Umbilical cord (tissue), 2 donors: ENCODE measurements around the gene TIMP1. TPM values are rescaled to one million over a fixed set of nuclear protein-coding genes. Genes with fewer than 3 reads are reported as not detected.

Experiments
- DNase-seq: peaks from one replicate; pipeline ENCODE4 v3.0.0-alpha.2; 2015; ENCODE audit warnings: low spot score
- total RNA-seq: library from RNA; depleted of rRNA; stranded (reverse); fragments of >200 nt; gene quantifications from one replicate; pipeline ENCODE4 v1.2.3, GENCODE V29; 2014; ENCODE audit warnings: low replicate concordance; ENCODE audit not compliant: insufficient read depth

Gene TIMP1
- total RNA-seq, 1 donor from 2014 or later = 109 TPM

GRCh38 chrX:47573341-47574075 is 8.7 kb upstream of the TIMP1 start:
- peak; percentile 78 for DNase-seq

- peak; percentile 22 for DNase-seq
Observed at GRCh38 chrX:47574076-47574546, 8.1 kb upstream of the TIMP1 start.

DNA sequence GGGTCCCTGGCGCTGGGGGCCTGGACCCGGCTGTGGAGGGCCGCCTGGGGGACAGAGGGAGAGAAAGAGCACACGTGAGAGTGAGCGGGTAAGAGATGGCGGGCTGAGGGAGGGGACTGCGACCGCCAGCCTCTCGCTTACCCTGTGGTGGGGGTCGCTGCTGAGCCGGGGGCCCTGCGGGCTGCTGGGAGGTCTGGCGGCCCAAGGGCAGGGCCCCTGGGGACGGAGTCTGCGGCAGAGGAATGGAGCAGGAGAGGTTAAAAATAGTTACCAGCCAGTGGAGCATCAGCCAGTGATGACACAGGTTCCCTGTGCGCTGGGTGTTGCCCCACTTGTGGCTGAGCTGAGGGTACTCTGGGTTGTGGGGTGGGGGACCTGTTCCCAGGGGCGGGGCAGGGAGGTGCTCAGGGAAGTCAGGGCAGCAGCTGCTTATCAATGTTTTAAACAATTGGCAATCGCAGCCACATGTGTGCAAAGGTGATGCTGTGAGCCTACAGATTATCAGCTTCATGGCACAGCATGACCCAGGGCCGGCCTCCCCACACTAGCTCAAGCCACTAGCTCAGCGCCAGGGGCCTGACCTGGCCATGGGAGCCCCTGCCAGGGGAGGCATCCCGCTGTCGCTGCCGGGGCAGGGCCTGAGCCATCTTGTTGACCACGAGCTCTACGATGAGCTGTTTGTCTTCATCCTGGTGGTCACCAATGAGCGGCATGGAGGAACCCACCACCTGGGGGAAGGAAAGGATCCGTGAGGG is 7.5 kb upstream of the TIMP1 start:
- peak; percentile 34 for DNase-seq

DNA sequence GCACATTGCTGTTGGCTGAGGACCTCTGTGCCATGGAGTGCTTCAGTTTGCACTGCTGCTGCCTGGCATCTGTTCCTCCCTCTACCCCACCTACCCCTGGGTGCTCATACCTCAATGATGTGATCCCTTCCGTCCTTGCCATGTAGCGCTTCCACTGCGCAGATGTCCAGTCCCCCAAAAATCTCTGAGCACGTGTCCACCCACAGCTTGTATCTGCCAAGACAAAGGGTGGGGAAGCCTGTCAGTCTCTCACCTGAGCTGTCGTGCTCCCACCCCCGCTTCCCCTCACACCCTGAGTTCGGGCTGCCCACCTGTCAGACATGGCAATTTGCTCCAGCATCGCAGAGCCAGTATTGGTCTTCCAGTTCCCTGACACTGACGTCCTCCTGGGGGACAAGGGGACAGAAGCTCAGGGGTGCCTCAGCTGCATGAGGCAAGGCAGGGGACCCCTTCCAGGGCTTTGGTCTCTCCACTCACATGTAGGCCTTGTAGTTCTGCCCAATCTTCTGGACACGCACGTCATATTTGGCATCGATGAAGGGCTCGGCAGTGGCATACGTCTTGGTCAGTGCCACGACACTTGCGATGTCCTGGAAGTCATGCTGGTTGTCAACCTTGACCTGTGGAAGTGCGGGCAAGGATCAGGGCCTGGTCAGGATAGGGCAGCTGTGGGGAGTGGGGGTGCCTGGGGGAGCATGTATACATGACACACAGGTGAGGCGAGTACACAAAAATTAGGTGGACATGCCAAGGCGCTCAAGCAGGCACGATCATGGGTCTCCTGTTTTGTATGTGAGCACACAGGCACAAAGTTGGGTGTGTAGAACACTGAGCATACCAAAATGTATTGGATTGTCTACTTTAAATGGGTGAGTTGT is 6.0 kb upstream of the TIMP1 start:
- no peak for DNase-seq

DNA sequence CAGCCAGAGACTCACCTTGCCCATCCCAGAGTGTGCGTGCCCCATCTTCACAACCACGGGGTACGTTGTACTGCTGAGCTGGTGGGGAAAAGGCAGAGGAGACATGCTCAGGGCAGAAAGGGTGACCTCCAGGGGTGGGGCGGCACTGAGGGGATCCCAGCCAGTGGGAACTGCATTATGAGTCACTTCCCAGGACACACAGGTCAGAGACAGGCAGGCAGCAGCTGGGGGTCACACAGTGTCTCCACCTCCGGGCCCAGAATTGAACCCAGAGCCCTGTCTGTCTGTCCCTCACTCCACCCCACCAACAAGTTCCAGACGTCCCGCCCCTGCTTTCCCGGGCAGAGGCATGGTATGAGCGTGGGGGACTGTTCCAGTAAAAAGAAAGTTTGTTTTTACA is 4.8 kb upstream of the TIMP1 start:
- no peak for DNase-seq

DNA sequence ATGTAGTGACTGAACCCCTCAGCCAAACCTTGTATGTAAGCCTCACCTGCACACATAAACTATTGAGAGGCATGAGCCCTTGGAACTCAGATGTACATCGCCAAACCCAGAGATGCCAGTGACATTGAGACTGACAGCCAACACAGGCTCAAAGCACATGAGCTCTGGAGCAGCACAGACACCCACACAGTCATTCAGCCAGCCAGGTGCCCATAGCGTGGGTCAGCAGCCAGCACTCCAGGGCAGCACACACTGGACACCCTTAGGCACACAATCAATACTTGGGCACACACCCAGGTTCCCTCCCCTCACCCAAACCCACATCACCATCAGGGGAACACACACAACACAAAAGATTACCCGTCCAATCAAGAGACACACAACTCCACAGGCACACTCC is 4.3 kb upstream of the TIMP1 start:
- no peak for DNase-seq

GRCh38 chrX:47578692-47579091 is 3.5 kb upstream of the TIMP1 start:
- no peak for DNase-seq

GRCh38 chrX:47579537-47579936 is 2.7 kb upstream of the TIMP1 start:
- no peak for DNase-seq

- DNase-seq = no peak
Observed at GRCh38 chrX:47583240-47583861, 1.1 kb downstream of the TIMP1 start.

DNA sequence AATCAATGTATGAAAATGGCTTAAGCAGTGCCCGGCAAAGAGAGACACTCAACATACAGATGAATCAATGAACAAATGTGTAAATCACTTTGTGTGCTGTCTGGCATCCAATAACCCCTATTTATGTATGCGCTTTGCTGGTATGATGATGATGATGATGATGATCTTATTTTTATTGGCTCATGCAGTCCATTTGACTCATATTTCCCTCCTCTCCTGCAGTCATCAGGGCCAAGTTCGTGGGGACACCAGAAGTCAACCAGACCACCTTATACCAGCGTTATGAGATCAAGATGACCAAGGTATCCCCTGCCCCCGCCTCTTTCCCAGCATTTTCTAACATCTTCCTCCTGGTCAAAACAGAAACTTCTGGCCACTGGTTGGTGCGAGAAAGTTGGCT is 2.5 kb downstream of the TIMP1 start:
- no peak for DNase-seq

DNA sequence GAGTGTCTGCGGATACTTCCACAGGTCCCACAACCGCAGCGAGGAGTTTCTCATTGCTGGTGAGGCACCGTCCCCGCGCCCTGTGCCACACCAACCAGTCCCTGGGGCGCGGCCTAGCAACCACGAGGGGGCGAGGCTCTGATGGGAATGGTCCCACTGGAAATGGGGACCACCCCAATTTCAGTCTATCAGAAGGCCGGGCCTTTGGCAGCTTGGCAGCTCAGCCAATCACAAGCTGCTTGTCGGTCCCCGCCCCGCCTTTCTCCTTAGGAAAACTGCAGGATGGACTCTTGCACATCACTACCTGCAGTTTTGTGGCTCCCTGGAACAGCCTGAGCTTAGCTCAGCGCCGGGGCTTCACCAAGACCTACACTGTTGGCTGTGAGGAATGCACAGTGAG is 3.0 kb downstream of the TIMP1 start:
- DNase-seq = no peak

DNA sequence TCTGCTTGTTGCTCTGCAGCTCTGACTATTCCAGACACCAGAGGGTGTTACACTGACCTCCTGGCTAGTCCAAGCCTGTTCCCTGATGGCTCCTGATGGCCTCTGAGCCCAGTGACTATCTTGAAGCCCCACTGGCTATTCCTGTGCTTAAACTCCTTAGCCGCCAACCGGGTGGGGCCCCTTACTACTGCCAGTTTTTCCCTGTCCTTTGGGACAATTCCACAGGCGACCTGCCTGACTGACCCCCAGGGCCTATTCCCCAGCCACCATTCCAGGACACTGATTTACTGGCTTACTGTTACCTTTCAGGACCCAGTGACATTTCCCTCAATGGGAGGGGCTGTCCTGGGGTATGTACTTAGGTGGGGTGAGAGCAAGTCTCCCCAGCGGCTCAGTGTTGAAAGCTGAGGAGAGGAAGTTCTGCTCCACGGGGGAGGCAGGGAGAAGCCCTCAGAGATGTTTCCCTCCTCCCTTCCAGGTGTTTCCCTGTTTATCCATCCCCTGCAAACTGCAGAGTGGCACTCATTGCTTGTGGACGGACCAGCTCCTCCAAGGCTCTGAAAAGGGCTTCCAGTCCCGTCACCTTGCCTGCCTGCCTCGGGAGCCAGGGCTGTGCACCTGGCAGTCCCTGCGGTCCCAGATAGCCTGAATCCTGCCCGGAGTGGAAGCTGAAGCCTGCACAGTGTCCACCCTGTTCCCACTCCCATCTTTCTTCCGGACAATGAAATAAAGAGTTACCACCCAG is 4.0 kb downstream of the TIMP1 start:
- DNase-seq = no peak

DNA sequence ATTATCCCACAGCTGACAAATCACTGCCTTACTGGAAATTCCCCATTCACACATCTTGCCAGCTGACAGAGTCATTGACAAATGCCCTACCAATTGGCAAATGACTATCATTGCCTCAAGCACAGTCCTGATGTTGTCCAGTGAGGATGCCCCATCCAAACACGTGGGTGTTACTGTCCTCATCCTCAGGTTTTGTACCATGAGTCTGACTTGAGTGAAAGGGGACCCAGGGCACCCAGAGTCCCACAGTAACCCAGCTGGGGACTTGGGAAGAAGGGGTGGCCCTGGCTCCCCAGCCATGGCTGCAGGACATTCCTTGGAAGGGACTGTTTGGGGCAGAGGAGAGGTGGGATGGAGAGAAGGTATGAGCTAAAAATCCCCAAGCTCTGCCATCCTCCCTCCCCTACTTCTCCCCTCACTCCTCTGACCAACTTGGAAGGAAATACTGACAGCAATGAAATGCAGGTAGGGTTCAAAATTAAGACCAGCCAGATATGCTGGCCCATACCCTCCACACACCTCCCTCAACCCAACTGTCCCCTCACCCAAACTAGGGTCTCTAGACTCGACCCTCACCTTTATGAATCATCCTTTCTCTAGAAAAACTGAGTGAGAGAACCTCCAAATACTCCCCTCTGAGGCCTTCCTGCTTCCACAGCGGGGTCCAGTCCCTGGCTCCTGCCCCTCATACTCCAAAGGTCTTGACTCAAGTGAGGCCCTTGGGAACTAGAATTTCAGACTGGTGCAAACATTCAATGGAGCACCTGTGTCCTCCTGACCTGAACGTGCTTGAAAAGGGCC is 5.1 kb downstream of the TIMP1 start:
- DNase-seq = no peak

GRCh38 chrX:47587906-47588735 is 5.9 kb downstream of the TIMP1 start:
- no peak for DNase-seq

- no peak for DNase-seq
Observed at GRCh38 chrX:47590984-47591383, 8.7 kb downstream of the TIMP1 start.

DNA sequence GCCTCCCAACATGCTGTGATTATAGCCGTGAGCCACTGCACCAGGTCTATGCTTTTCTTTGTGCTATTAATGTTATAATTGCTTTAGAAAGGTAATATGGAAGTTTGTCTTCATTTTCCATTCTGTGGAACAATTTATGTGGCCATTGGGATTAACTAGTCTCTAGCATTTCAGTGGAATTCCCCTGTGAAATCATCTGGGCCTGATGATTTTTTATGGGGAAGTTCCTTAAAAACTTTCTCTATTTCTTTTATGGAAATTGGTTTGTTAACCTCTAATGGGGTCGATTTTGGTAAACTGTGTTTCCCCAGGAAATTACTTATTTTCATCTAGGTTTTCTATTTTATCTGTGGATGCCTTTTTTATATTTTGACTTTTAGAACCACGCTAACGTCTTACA is 11.3 kb downstream of the TIMP1 start:
- no peak for DNase-seq

- peak; percentile 69 for DNase-seq
Observed at GRCh38 chrX:47595716-47596251, 13.5 kb downstream of the TIMP1 start.

DNA sequence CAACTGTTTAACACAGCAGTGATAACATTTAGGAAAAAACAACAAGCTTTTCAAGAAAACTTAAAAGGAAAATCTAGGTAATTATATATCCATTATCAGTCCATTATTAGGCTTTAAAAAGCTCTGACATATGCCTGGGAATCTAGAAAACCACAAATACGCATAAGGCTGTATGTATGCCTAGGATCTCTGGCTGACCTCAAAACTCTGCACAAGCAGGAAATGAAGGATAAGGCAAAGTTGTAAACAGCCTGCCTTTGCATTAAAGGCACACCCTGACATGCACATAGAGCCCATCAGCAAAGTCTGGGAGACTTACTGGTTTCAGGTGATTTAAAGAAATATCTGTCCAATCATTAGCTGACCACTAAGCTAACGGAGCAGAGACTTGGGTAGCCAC is 14.0 kb downstream of the TIMP1 start:
- DNase-seq = peak; percentile 49

DNA sequence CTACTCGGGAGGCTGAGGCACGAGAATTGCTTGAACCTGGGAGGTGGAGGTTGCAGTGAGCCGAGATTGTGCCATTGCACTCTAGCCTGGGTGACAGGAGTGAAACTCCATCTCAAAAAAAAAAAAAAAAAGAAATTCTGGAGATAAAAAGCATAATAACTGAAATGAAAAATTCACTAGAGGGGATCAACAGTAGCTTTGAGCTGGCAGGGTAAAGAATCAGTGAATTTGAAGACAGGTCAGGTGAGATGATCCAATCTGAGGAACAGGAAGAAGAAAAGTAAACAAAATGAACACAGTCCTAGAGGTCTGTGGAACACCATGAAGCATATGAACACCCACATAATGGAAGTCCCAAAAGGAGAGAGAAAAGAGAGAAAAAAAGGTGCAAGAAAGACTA is 15.0 kb downstream of the TIMP1 start:
- DNase-seq = no peak
